Activated naive CD4-positive, alpha-beta T cell treated with Interleukin-2 at 50 U/mL for 16 hours (primary cell): ENCODE results near the gene TRIP6.
A peak's percentile ranks its signal among the peaks of the same experiment; 100 is the strongest.

ENCODE experiments used
- DNase-seq: peaks from one replicate; pipeline ENCODE4 v3.0.0-alpha.2; 2020

The TRIP6 gene

DNA sequence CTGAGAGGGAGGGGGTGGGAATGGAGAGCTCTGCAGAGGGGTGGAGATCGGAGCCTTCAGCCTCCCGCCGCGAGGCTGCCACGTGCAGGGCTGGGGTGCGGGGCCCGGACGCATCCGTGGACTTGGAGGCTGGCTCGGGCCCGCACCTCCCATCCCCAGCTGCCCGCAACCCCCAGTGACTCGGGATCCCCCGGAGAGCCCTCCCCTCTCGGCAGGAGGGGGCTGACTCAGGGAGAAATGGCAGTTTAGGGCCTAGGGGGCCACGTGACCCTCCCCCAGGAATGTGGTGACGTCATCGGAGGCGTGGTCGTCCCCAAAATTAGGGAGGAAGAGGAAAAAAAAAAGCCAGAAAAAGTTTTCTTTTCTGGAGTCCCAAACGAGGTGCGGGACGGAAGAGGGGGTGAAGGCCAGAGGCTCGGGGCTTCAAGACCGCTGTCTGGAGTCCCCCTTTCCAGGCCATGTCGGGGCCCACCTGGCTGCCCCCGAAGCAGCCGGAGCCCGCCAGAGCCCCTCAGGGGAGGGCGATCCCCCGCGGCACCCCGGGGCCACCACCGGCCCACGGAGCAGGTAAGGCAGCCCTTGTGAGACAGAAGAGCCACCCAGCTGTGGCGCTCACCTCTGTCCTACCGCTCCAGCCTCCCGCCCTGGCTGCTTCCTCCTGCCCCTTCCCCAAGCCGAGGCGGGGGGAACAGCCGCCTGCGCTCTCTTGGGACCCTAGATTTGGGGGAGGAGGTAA, at the start of gene TRIP6:
Gene TRIP6, plus strand, starts transcription at position 348 of the 736 bp plus-strand sequence. Its CDS starts 111 bp downstream, at position 459.
- DNase-seq, result peak; percentile 69

- DNase-seq, result no peak
Measured at GRCh38 chr7:100818366-100818765, 48.8 kb upstream of the TRIP6 start.

- DNase-seq, result no peak
Measured at GRCh38 chr7:100818825-100819224, 48.4 kb upstream of the TRIP6 start.

DNA sequence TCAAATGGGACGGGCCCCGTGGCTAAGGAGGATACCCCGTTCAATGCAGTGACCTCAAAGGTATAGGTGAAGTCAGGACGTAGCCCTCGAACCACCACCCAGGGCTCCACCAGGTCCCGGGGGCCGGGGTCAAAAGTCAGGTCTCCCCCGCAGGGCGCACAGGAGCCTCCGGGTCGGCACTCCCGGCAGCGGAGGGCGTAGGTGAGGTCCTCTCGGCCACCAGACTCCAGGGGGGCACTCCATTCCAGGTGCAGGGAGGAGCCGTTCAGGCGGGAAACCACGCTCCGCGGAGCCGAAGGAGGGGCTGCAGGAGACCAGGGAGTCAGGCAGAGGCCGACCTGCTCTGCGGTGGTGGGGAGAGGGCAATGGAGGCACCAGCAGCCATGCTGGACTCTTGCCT, 47.6 kb upstream of the TRIP6 start:
- no peak for DNase-seq

DNA sequence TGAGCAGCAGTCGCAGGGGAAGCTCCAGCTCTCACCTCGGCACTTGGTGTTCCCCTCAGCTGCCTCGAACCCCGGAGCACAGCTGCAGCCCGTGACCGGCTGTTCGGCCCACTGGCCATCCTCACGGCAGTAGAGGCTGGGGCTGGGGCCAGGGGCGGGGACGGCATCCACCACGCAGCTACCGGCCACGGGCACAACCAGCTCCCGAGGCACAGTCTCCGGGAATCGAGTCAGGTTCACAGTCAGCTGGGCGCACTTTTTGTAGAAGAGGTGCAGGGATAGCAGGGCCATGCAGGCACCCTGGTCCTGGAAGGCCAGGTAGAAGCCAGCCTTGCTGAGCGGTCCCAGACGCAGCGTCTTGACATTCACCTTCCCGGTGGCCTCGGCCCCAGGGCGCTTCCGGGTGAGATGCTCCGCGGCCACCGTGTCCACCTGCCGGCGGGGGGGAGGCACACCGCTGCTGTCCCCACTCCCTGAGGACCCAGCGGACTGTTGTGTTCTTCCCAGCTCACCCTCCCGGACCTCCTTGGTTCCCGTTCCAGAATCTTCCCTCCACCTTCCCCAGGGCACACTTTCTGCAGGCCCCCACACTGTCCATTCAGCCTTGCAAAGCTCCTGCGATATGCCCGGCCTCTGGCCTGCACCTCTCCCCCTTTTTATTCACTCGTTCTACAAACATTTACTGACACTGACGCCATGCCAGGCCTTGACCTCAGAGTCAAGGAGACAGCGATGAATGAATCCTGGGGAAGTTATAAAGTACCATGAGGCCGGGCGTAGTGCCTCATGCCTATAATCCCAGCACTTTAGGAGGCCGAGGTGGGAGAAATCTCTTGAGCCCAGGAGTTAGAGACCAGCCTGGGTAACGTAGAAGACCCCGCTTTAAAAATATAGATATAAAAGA, 44.7 kb upstream of the TRIP6 start:
- DNase-seq, result no peak

DNA sequence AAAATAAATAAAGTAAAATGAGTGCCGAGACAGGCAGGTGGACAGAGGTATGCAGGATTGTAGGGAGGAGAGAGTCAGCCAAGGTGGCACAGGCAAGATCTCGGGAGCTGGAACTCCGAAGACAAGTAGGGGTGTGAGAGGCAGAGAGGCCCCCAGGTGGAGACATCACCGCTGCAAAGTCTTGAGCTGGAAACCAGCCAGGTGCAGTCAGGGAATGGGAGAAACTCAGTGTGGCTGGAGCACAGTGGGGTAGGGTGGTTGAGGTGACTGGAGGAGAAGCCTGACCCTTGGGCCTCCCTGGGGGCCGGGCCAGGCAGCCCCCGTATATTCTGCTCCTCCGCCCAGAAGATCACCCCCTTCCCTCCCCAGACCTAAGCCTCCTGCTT, 44.1 kb upstream of the TRIP6 start:
- DNase-seq, result no peak

- no peak for DNase-seq
Measured at GRCh38 chr7:100823534-100823933, 43.7 kb upstream of the TRIP6 start.

DNA sequence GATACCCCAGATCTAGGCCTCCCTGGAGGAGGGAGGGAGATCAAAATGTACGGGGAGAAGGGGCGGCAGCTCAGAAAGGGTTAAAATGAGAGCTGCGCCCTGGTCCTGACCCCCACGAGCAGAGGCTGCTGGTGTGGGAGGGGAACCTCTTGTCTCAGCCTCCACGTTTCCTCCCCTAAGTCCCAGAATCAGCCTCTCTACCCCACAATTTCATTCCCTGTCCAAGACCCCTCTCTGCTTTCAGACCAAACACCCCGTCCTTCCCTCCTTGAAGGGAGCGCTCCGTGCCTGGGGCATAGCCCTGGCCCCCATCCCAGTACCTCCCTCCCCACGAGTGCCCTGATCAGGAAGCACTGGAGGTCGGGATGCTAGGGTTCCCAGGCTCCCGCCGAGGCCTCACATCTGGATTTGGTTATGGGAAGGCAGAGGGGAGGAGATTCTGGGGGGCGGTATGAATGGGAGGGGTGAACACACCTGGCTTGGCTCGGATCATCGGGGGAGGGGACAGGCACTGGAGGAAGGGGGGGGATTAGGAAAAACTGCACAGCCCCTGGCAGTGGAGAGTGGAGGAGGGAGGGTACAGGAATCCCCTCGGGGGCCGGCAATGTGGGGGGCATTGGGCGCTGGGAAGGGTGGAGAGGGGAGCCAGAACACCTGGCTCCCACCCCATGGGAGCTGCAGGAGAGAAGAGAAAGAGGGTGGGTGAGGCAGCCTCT, 42.5 kb upstream of the TRIP6 start:
- no peak for DNase-seq

GRCh38 chr7:100825215-100825671, 41.9 kb upstream of the TRIP6 start:
- no peak for DNase-seq

DNA sequence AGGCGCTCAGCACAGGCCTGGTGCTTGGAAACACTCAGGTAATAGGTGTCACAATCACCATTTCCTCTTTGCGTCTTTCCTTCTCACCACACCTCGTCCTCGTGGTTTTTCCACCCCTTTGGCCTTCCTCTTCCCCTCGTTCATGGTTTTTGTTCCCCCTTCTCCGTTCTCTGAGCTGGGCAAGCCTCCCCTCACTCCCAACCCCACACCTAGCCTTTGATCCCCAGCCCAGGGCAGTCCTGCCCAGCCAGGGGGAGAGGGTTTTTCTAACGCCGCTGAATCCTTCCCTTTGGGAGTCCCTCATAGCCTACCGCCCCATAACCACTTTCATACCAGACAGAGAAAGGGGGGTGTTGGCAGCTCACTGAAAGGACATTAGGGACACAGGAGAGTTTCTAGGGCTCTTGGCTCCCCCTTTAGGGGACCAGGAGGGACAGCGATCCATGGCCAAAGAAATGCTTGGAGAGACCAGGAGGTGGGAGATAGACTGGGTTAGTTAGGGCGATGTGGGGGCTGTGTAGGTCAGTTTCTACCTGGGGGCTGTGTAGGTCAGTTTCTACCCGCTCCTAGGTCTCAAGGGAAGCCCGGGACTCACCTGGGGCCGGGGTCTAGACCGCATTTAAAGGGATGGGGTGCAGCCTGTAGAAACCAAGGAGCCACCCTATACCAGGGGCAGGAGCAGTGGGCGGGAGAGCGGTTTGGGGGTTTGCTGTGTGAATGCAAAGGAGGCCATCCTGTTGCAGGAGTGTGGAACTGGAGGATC, 41.3 kb upstream of the TRIP6 start:
- DNase-seq, result no peak

- DNase-seq, result no peak
Measured at GRCh38 chr7:100826514-100827329, 40.5 kb upstream of the TRIP6 start.

- no peak for DNase-seq
Measured at GRCh38 chr7:100827330-100828226, 39.6 kb upstream of the TRIP6 start, which contains the start of gene EPHB4. EPHB4 (minus strand) TSS chr7:100827523; CDS start chr7:100827030, 493 bp downstream.

GRCh38 chr7:100829150-100829716, 38.0 kb upstream of the TRIP6 start:
- DNase-seq, result no peak

DNA sequence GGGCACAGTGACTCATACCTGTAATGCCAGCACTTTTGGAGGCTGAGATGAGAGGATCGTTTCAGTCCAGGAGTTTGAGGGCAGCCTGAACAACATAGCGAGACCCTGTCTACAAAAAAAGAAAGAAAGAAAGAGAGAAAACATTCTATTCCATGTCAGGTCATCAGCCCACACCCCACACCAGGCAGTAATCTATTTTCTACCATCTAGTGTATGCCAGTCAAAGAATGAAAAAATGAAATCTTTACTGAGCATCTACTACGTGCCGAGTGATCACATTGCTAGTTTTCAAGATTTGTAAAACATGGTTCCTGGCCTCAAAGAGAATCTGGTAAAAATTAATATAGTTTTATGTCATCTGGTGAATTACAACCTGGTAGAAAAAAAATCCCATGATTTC, 36.8 kb upstream of the TRIP6 start:
- DNase-seq, result no peak

DNA sequence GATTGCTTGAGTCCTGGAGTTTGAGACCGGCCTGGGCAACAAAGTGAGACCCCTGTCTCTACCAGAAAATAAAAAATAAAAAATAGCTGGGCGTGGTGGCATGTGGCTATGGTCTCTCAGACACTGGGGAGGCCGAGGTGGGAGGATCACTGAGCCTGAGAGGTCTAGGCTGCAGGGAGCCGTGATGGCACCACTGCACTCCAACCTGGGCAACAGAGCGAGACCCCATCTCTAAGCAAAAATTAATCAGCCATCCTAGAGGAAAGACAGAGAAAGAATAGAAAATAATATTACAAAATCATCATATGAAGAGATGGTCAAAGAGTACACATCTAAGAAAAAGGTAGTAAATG, 34.9 kb upstream of the TRIP6 start:
- no peak for DNase-seq

GRCh38 chr7:100835903-100836811, 31.0 kb upstream of the TRIP6 start:
- no peak for DNase-seq

DNA sequence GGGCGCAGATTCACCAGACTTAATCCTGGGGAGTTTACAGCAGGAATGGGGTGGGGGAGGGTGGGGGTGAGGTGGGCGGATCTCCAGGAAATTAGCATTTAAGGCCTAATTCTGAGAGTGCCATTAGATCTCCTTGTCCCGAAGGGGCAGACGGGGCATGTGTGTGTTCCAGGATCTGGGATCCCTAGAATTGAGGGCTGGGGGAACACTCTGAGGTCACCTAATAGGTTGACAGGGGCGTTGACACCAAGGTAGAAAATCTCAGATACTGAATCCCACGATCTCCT, 30.4 kb upstream of the TRIP6 start:
- no peak for DNase-seq

DNA sequence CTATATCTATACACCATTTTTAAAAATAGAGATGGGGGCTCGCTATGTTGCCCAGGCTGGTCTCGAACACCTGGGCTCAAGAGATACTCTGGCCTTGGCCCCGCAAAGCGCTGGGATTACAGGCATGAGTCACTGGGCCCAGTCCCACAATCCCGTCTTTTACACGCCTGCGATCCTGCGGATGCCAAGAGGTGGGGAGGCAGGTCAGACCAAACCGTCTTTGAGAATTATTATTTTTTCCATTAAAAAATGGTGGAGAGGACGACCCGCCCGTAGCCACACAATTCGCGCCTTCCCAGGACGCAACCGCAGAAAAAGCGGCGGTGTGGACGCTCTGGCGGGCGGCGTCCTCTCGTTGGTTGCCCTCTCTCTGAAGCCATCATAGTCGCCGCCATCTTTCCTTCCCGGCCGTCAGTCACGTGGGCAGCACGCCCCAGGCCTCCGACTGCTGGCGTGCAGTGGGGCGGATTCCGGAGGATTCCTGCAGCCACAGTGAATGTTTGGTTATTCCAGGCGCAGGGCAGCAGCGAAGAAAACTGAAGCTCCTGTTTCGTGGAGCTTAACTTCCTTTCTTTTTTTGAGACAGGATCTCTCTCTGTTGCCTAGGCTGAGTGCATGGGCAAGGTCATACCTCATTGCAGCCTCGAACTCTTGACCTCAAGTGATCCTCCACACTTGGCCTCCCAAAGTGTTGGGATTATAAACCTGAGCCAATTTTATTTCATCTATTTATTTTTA, 29.9 kb upstream of the TRIP6 start:
- peak; percentile 82 for DNase-seq

DNA sequence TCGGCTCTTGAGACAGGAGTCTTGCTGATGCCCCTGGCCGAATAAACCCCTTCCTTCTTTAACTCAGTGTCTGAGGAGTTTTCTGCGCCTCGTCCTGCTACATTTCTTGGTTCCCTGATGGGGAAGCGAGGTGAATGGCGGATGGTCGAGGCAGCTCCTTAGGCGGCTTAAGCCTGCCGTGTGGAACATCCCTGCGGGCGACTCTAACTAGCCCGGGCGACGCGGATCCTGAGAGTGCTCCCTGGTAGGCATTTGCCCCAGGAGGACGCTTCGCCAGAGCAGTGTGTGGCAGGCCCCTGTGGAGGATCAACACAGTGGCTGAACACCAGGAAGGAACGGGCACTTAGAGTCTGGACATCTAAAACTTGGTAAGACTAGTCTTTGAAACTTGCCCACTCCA, 27.8 kb upstream of the TRIP6 start:
- DNase-seq, result no peak
